ENCODE measurements around the gene FUT4.
"Not testable (repeated sequence)": the region's sequence is repeated elsewhere in the genome, so short reads cannot be mapped to it uniquely, and the experiment has no call there.

Gene FUT4

GRCh38 chr11:94543695-94544645 lies at the start of gene FUT4:
FUT4 (plus strand) TSS chr11:94543921; CDS start chr11:94544134, 213 bp downstream.
- Histone ChIP-seq H3K9ac (ENCODE audit: insufficient read length) (peak within 1 kb of the TSS; percentile 92), H3K4me3 (peak within 1 kb of the TSS; percentile 90), H3K9me3 (ENCODE audit: low read depth, low read length) (no peaks in the 10 kb centered on the region), H3K27ac (peak within 1 kb of the TSS; percentile 76), H3K36me3 (ENCODE audit: insufficient read depth, low read length) (no peaks in the 10 kb centered on the region)
- DNase-seq (ENCODE audit: low read depth, low spot score): no peak
- peak; percentile 51 for TF ChIP-seq POLR2AphosphoS5 (IDR thresholded peaks at IDR 0.05; ENCODE audit: borderline replicate concordance, low read depth, low read length)
- TF ChIP-seq FOXP2 (optimal IDR thresholded peaks at IDR 0.05; ENCODE audit: control extremely low read depth, extremely low read length, insufficient read depth): no peak

GRCh38 chr11:94494126-94494680 lies 49.5 kb upstream of the FUT4 start:
- Histone ChIP-seq H3K9ac (ENCODE audit: insufficient read length) (peak overlapping the region; percentile 88), H3K4me3 (peak overlapping the region; percentile 90), H3K9me3 (ENCODE audit: low read depth, low read length) (no peaks in the 10 kb centered on the region), H3K36me3 (ENCODE audit: insufficient read depth, low read length) (peaks cover 29% of the 10 kb centered on the region), H3K27ac (no peak overlapping the region)
- TF ChIP-seq EZH2 (IDR thresholded peaks at IDR 0.05): no peak
- no peak for TF ChIP-seq POLR2AphosphoS5 (IDR thresholded peaks at IDR 0.05; ENCODE audit: borderline replicate concordance, low read depth, low read length)
- TF ChIP-seq FOXP2 (optimal IDR thresholded peaks at IDR 0.05; ENCODE audit: control extremely low read depth, extremely low read length, insufficient read depth): no peak
- DNase-seq (ENCODE audit: low read depth, low spot score): no peak

- no peak for DNase-seq (ENCODE audit: low read depth, low spot score)
- H3K9me3 ChIP-seq (ENCODE audit: low read depth, low read length): no peaks in the 10 kb centered on the region
- H3K9ac ChIP-seq (ENCODE audit: insufficient read length): no peak overlapping the region
- H3K4me3 ChIP-seq: no peak overlapping the region
- peaks cover 19% of the 10 kb centered on the region for H3K36me3 ChIP-seq (ENCODE audit: insufficient read depth, low read length)
- no peak overlapping the region for H3K27ac ChIP-seq
- TF ChIP-seq EZH2 (IDR thresholded peaks at IDR 0.05) (no peak), POLR2AphosphoS5 (IDR thresholded peaks at IDR 0.05; ENCODE audit: borderline replicate concordance, low read depth, low read length) (no peak), FOXP2 (optimal IDR thresholded peaks at IDR 0.05; ENCODE audit: control extremely low read depth, extremely low read length, insufficient read depth) (no peak)
These were observed 43.5 kb upstream of the FUT4 start for GRCh38 chr11:94500181-94500580.

- Histone ChIP-seq H3K9ac (ENCODE audit: insufficient read length) (no peak overlapping the region), H3K27ac (no peak overlapping the region), H3K9me3 (ENCODE audit: low read depth, low read length) (no peaks in the 10 kb centered on the region), H3K36me3 (ENCODE audit: insufficient read depth, low read length) (peaks cover 19% of the 10 kb centered on the region), H3K4me3 (no peak overlapping the region)
- DNase-seq (ENCODE audit: low read depth, low spot score): no peak
- TF ChIP-seq FOXP2 (optimal IDR thresholded peaks at IDR 0.05; ENCODE audit: control extremely low read depth, extremely low read length, insufficient read depth): no peak
- TF ChIP-seq POLR2AphosphoS5 (IDR thresholded peaks at IDR 0.05; ENCODE audit: borderline replicate concordance, low read depth, low read length): no peak
- TF ChIP-seq EZH2 (IDR thresholded peaks at IDR 0.05): no peak
These were observed 42.2 kb upstream of the FUT4 start for GRCh38 chr11:94501522-94501921.

GRCh38 chr11:94504689-94505293 lies 38.9 kb upstream of the FUT4 start:
- no peak overlapping the region for H3K27ac ChIP-seq
- no peaks in the 10 kb centered on the region for H3K36me3 ChIP-seq (ENCODE audit: insufficient read depth, low read length)
- no peak for DNase-seq (ENCODE audit: low read depth, low spot score)
- H3K9ac ChIP-seq (ENCODE audit: insufficient read length): no peak overlapping the region
- H3K4me3 ChIP-seq: no peak overlapping the region
- no peak for TF ChIP-seq POLR2AphosphoS5 (IDR thresholded peaks at IDR 0.05; ENCODE audit: borderline replicate concordance, low read depth, low read length)
- TF ChIP-seq EZH2 (IDR thresholded peaks at IDR 0.05): no peak
- no peak for TF ChIP-seq FOXP2 (optimal IDR thresholded peaks at IDR 0.05; ENCODE audit: control extremely low read depth, extremely low read length, insufficient read depth)
- no peaks in the 10 kb centered on the region for H3K9me3 ChIP-seq (ENCODE audit: low read depth, low read length)

GRCh38 chr11:94506513-94506912 lies 37.2 kb upstream of the FUT4 start:
- H3K4me3 ChIP-seq; H3K36me3 ChIP-seq (ENCODE audit: insufficient read depth, low read length); H3K9me3 ChIP-seq (ENCODE audit: low read depth, low read length); DNase-seq (ENCODE audit: low read depth, low spot score); H3K9ac ChIP-seq (ENCODE audit: insufficient read length); H3K27ac ChIP-seq: not testable (repeated sequence)

- TF ChIP-seq POLR2AphosphoS5 (IDR thresholded peaks at IDR 0.05; ENCODE audit: borderline replicate concordance, low read depth, low read length) (no peak), EZH2 (IDR thresholded peaks at IDR 0.05) (no peak), FOXP2 (optimal IDR thresholded peaks at IDR 0.05; ENCODE audit: control extremely low read depth, extremely low read length, insufficient read depth) (no peak)
- no peak overlapping the region for H3K4me3 ChIP-seq
- no peaks in the 10 kb centered on the region for H3K9me3 ChIP-seq (ENCODE audit: low read depth, low read length)
- no peak for DNase-seq (ENCODE audit: low read depth, low spot score)
- no peaks in the 10 kb centered on the region for H3K36me3 ChIP-seq (ENCODE audit: insufficient read depth, low read length)
- H3K27ac ChIP-seq: no peak overlapping the region
- H3K9ac ChIP-seq (ENCODE audit: insufficient read length): no peak overlapping the region
These were observed 36.2 kb upstream of the FUT4 start for GRCh38 chr11:94507485-94507884.

GRCh38 chr11:94511932-94512781 lies 31.6 kb upstream of the FUT4 start, which contains the start of gene C11orf97:
C11orf97 (plus strand) TSS chr11:94512461; CDS start chr11:94512529, 68 bp downstream.
- Histone ChIP-seq H3K27ac (no peak within 1 kb of the TSS), H3K9ac (ENCODE audit: insufficient read length) (no peak within 1 kb of the TSS), H3K36me3 (ENCODE audit: insufficient read depth, low read length) (no peaks in the 10 kb centered on the region), H3K9me3 (ENCODE audit: low read depth, low read length) (no peaks in the 10 kb centered on the region), H3K4me3 (peak within 1 kb of the TSS; percentile 73)
- TF ChIP-seq FOXP2 (optimal IDR thresholded peaks at IDR 0.05; ENCODE audit: control extremely low read depth, extremely low read length, insufficient read depth) (no peak), POLR2AphosphoS5 (IDR thresholded peaks at IDR 0.05; ENCODE audit: borderline replicate concordance, low read depth, low read length) (no peak), EZH2 (IDR thresholded peaks at IDR 0.05) (no peak)
- no peak for DNase-seq (ENCODE audit: low read depth, low spot score)
